Prostate gland (tissue), 2 donors: ENCODE measurements around the gene HRCT1.

Experiments used
- CTCF ChIP-seq, 4 experiments: fragments of 200-600 bp in 2 of 4; fragments of 450-650 bp in 2 of 4; sonication (generic) in 2 of 4; IDR thresholded peaks; 1 replicate in 3 of 4; 2 replicates in 1 of 4; pipeline ENCODE4 v1.5.1; 2016 to 2019; ENCODE audit warnings: antibody characterized with exemption in 4 of 4, mild to moderate bottlenecking in 2 of 4, moderate library complexity in 2 of 4
- POLR2A ChIP-seq: fragments of 450-650 bp; IDR thresholded peaks from one replicate; pipeline ENCODE4 v1.6.1; 2016; ENCODE audit warnings: antibody characterized with exemption, mild to moderate bottlenecking
- POLR2AphosphoS5 ChIP-seq: sonication (generic); formaldehyde crosslinking; IDR thresholded peaks from one replicate; pipeline ENCODE4 v1.6.1; 2017; ENCODE audit warnings: antibody characterized with exemption

DNA sequence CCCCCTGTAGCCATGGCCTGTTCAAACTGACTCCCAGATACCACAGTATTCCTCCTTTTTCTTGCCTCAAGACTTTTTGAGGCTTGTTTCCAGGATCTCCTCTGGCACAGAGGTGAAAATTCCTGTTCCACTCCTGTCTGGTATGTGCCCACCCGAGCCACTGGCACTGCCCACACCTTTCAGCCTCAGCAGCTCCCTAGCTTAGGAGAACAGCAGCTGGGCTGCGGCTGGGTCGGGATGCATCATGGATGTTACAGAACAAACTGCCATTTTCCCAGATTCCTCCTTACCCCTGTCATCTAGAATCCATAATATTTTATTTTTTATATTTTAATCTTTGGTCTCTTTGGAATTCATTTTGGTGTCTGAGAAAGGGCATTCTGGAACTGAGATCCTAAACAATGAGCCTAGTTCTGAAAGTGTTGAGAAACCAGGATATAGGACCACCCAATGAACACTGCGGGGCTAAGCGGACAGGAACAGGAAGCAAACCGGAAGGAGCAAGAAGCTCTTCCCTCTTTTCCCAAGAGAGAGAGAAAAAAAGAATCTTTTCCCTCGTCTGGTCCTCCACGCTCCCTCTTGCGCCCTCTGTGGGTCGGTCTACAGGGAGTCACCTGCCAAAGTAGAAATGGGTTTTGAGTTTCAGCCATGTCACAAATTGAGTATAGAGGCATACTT is 39.5 kb downstream of the HRCT1 start:
- TF ChIP-seq CTCF (IDR thresholded peaks at IDR 0.05): peak; percentile 27 to 67 (median 65)
- TF ChIP-seq POLR2AphosphoS5: peak; percentile 56
- no peak for TF ChIP-seq POLR2A
